GM12801 (cell line): Measurements from ENCODE around the gene P2RX3.

Experiments
- TF ChIP-seq, protein P1 (sequence below): IDR thresholded peaks from one replicate; pipeline ENCODE4 v1.5.1; 2011; ENCODE audit warnings: control low read depth; ENCODE audit not compliant: insufficient read length; ENCODE audit errors: extremely low read depth

Gene P2RX3

GRCh38 chr11:57353036-57353435 lies 14.9 kb downstream of the P2RX3 start:
- TF ChIP-seq, protein P1, sequence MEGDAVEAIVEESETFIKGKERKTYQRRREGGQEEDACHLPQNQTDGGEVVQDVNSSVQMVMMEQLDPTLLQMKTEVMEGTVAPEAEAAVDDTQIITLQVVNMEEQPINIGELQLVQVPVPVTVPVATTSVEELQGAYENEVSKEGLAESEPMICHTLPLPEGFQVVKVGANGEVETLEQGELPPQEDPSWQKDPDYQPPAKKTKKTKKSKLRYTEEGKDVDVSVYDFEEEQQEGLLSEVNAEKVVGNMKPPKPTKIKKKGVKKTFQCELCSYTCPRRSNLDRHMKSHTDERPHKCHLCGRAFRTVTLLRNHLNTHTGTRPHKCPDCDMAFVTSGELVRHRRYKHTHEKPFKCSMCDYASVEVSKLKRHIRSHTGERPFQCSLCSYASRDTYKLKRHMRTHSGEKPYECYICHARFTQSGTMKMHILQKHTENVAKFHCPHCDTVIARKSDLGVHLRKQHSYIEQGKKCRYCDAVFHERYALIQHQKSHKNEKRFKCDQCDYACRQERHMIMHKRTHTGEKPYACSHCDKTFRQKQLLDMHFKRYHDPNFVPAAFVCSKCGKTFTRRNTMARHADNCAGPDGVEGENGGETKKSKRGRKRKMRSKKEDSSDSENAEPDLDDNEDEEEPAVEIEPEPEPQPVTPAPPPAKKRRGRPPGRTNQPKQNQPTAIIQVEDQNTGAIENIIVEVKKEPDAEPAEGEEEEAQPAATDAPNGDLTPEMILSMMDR, result no peak

GRCh38 chr11:57353446-57353845 lies 15.3 kb downstream of the P2RX3 start:
- TF ChIP-seq, protein P1, result no peak

GRCh38 chr11:57353852-57354251 lies 15.7 kb downstream of the P2RX3 start:
- TF ChIP-seq, protein P1, result no peak

- TF ChIP-seq, protein P1, result no peak
These were observed 16.5 kb downstream of the P2RX3 start for GRCh38 chr11:57354699-57355098.

DNA sequence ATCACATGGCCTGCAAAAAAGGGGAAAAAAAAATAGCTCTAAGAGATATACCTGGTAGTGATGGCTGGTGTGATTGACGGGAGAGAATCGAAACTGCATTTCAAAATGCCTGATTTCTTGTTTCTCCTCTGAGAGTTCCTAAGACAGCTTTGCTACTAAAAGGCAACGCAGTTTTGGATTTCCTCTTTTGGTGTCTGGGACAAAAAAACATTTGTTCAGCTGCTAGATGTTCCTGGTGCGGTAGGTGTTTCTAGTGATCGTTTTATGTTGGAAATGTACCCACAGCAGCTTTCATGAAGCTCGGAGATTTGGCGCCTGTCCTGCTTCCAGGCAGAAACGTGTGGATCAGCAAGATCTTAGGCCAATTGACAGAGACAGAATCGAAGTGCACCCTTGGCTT lies 18.1 kb downstream of the P2RX3 start:
- TF ChIP-seq, protein P1, result no peak

- TF ChIP-seq, protein P1, result no peak
These were observed 19.2 kb downstream of the P2RX3 start for GRCh38 chr11:57357310-57357709.

DNA sequence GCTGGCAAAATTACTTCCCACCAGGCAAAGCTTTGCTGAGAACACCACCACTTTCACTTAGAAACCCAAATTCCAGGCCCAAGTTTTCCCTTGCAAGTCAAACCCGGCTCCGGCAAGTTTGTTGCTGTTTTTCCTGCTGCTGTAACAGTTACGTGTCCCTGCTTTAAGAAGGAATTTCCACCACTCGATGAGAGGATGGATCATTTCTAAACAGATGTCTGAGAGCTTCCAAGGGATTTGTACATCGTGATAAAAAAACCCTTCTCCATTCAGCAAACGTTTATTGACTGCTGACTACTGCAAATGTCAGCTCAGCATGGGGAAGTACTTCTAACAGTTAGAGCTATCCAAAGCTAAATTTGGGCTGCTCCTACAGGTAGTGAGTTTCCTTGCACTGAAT lies 19.7 kb downstream of the P2RX3 start:
- TF ChIP-seq, protein P1, result no peak

DNA sequence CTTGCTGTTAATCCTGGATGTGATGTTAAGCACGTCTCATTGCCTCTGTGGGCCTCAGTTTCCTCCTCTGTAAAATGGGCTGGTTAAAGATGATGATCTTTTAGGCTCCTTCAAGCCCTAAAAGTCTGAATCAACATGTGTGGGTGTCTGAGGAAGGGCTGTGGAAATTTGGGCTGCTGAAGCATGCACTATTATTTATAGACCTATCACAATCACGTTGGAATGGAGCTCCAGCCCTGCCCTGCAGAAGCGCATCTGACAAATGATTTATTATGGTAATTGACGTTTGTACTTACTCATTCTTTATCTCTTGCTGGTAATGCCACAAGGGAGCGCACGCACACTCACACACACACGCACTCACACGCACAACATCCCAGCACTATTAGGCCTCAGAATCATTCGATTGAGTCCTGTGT lies 20.4 kb downstream of the P2RX3 start:
- TF ChIP-seq, protein P1, result no peak
